Activated CD8-positive, alpha-beta T cell treated with anti-CD3 and anti-CD28 coated beads for 36 hours (primary cell): ENCODE results near the gene SEC16A. TPM values are rescaled to one million over a fixed set of nuclear protein-coding genes. Genes with fewer than 3 reads are reported as not detected.

Experiments used
- ATAC-seq: fragments of 200-7000 bp; cut with Tn5 transposase; one replicate; pipeline ENCODE4 v1.10.0; 2021; ENCODE audit warnings: mild to moderate bottlenecking, moderate library complexity
- CTCF ChIA-PET: fragments of 350-600 bp; sonication (Branson Sonifier 250); formaldehyde crosslinking; loops from one replicate; lab custom pipeline; 2021; ENCODE audit warnings: antibody characterized with exemption; lab: Charles Lee
- POLR2A ChIA-PET: fragments of 350-600 bp; sonication (Branson Sonifier 250); formaldehyde crosslinking; loops from one replicate; lab custom pipeline; 2021; ENCODE audit warnings: antibody characterized with exemption; lab: Charles Lee
- DNase-seq: peaks from one replicate; pipeline ENCODE4 v3.0.0-alpha.2; 2020
- H3K27ac Mint-ChIP-seq: one replicate; pipeline ENCODE4 v1.8.0; 2021; ENCODE audit warnings: mild to moderate bottlenecking, mixed read lengths
- H3K27me3 Mint-ChIP-seq: one replicate; pipeline ENCODE4 v1.8.0; 2021; ENCODE audit warnings: mixed read lengths
- H3K36me3 Mint-ChIP-seq: one replicate; pipeline ENCODE4 v1.8.0; 2021; ENCODE audit warnings: low read depth, mixed read lengths
- H3K4me1 Mint-ChIP-seq: one replicate; pipeline ENCODE4 v1.8.0; 2021; ENCODE audit warnings: low read depth, mixed read lengths
- H3K4me3 Mint-ChIP-seq: one replicate; pipeline ENCODE4 v1.8.0; 2021; ENCODE audit warnings: mild to moderate bottlenecking, moderate library complexity, mixed read lengths
- H3K9me3 Mint-ChIP-seq: one replicate; pipeline ENCODE4 v1.8.0; 2021; ENCODE audit warnings: mixed read lengths
- intact Hi-C: fragments of 100-400 bp; cut with micrococcal nuclease; formaldehyde crosslinking; loops from one replicate; pipeline ENCODE4 v1.10.0; 2022
- total RNA-seq, 2 experiments: library from RNA; stranded (reverse); gene quantifications; one replicate each; pipeline ENCODE4 v1.2.3, GENCODE V29; 2021
- TF ChIP-seq, protein P1 (sequence below): fragments of 200-600 bp; IDR thresholded peaks from one replicate; pipeline ENCODE4 v1.8.0; 2022; ENCODE audit warnings: antibody characterized with exemption, mild to moderate bottlenecking

SEC16A gene
- total RNA-seq, 2 experiments from 2014 or later = 67.9 to 69.8 TPM

DNA sequence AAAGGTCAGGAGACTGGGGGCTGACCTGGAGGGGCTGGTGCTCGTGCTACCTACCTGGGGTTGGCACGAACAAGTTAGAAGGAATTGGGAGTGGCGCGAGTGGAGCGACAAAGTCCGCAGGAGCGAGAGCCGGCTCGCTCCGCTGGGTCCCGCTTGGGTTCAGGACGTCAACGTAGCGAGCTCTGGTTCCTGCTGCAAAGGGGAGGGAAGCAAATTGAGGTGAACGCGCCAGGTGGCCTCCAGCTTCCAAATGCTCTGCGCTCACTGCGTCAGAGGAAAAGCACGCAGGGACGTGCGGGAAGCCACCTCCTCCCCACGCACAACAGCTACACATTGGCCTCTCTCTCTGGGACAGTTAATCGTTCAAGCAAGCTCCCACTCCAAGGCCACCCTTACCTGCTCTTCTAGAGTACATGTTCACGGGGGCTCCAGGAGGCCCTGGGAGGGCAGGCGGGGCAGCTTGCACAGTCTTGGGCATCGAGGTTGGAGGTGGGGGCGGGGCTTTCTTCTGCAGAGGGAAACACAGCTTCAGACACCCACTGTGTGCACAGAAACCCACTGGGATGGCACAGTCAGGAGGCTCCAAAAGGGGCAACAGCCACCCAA is 35.6 kb downstream of the SEC16A start:
- no peak for ATAC-seq
- intact Hi-C loops = no loop called here
- POLR2A ChIA-PET = interaction anchor here (1.0 kb wide), 1 partner anchor 8 kb away, joined by 3 read pairs; no protein-coding TSS in a partner anchor
- no peak for DNase-seq
- Mint-ChIP-seq H3K4me3 (no peak overlapping the region), H3K9me3 (no peaks in the 10 kb centered on the region), H3K4me1 (no peaks in the 10 kb centered on the region), H3K27me3 (no peaks in the 10 kb centered on the region), H3K36me3 (peaks cover 51% of the 10 kb centered on the region), H3K27ac (no peak overlapping the region)
- CTCF ChIA-PET = no interaction called here
- TF ChIP-seq, protein P1, sequence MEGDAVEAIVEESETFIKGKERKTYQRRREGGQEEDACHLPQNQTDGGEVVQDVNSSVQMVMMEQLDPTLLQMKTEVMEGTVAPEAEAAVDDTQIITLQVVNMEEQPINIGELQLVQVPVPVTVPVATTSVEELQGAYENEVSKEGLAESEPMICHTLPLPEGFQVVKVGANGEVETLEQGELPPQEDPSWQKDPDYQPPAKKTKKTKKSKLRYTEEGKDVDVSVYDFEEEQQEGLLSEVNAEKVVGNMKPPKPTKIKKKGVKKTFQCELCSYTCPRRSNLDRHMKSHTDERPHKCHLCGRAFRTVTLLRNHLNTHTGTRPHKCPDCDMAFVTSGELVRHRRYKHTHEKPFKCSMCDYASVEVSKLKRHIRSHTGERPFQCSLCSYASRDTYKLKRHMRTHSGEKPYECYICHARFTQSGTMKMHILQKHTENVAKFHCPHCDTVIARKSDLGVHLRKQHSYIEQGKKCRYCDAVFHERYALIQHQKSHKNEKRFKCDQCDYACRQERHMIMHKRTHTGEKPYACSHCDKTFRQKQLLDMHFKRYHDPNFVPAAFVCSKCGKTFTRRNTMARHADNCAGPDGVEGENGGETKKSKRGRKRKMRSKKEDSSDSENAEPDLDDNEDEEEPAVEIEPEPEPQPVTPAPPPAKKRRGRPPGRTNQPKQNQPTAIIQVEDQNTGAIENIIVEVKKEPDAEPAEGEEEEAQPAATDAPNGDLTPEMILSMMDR = no peak

DNA sequence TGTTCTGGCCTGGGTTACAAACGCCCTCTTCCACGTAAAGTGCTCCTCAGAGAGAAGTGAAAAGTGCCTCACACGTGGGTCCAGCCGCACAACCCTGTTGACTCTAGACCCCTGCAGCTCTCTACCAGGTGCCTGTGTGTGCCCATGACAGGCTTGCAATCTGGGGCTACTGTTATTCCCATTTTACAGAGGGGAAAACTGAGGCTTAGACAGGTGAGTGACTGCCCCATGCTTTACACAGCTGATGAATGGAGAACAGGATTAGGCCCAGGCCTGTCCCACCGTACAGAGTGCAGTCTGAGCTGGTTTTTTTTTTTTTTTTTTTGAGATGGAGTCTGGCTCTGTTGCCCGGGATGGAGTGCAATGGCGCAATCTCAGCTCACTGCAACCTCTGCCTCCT is 37.0 kb downstream of the SEC16A start:
- H3K27me3 Mint-ChIP-seq = no peaks in the 10 kb centered on the region
- ChIA-PET CTCF (interaction anchor here (1.3 kb wide), 1 partner anchor 42 kb away, joined by 4 read pairs; no protein-coding TSS in a partner anchor), POLR2A (interaction anchor here (0.8 to 1.0 kb wide), 3 partner anchors 11 to 124 kb away, joined by 3 read pairs; no protein-coding TSS in a partner anchor)
- no peak overlapping the region for H3K4me3 Mint-ChIP-seq
- DNase-seq = no peak
- no peak overlapping the region for H3K27ac Mint-ChIP-seq
- ATAC-seq = no peak
- H3K4me1 Mint-ChIP-seq = no peaks in the 10 kb centered on the region
- intact Hi-C loops = no loop called here
- peaks cover 45% of the 10 kb centered on the region for H3K36me3 Mint-ChIP-seq
- no peaks in the 10 kb centered on the region for H3K9me3 Mint-ChIP-seq
- TF ChIP-seq, protein P1 = no peak

DNA sequence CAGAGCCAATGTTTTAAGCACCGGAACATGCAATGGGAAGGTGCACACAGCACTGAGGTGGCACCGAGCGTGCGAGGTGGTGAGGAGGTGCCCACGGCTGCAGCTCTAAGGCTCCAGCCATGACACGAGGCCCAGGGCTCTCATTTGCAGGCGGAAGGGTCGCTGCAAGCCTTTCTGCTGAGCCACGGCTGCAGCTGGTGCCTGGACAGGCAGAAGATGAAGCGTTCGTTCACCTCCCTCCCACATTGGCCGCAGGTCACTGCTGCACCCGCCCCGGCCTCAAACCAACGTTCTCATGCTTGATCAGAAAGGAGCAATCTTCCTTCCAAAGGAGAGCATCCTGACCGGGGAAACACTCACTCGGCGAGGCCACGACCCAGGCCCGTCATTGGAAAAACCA is 38.7 kb downstream of the SEC16A start:
- ATAC-seq (no peak), DNase-seq (no peak)
- H3K9me3 Mint-ChIP-seq = no peaks in the 10 kb centered on the region
- peaks cover 36% of the 10 kb centered on the region for H3K36me3 Mint-ChIP-seq
- no peak overlapping the region for H3K4me3 Mint-ChIP-seq
- TF ChIP-seq, protein P1 = no peak
- intact Hi-C loops = no loop called here
- CTCF ChIA-PET = no interaction called here
- peaks cover 4% of the 10 kb centered on the region for H3K4me1 Mint-ChIP-seq
- no peak overlapping the region for H3K27ac Mint-ChIP-seq
- no peaks in the 10 kb centered on the region for H3K27me3 Mint-ChIP-seq
- POLR2A ChIA-PET = interaction anchor here (0.7 to 1.0 kb wide), 3 partner anchors 11 to 21 kb away, joined by 3 read pairs; no protein-coding TSS in a partner anchor

DNA sequence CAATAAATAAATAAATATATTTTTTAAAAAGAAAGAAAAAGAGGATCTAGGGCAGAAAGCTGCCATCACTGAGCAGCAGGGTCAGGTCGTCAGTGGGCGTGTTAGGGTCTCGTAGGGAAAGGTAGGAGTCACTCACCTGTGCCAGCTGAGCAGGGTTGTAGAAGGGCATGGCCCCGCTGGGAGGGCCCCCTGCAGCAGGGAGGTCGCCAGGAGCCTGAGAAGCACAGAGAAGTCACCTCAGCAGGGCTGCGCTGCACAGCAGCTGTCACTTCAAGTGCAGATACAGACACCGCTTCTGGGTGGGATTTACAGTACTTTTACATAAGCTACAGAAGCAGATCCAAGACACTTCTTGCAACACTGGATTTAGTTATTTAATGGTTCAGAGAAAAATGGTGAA is 39.2 kb downstream of the SEC16A start:
- TF ChIP-seq, protein P1 = no peak
- Mint-ChIP-seq H3K4me1 (peaks cover 4% of the 10 kb centered on the region), H3K27ac (no peak overlapping the region), H3K36me3 (peaks cover 34% of the 10 kb centered on the region), H3K27me3 (no peaks in the 10 kb centered on the region), H3K4me3 (no peak overlapping the region), H3K9me3 (no peaks in the 10 kb centered on the region)
- ChIA-PET CTCF (no interaction called here), POLR2A (interaction anchor here (0.7 to 1.3 kb wide), 5 partner anchors 11 to 188 kb away, joined by 3 read pairs; no protein-coding TSS in a partner anchor)
- DNase-seq (no peak), ATAC-seq (no peak)
- intact Hi-C loops = no loop called here

DNA sequence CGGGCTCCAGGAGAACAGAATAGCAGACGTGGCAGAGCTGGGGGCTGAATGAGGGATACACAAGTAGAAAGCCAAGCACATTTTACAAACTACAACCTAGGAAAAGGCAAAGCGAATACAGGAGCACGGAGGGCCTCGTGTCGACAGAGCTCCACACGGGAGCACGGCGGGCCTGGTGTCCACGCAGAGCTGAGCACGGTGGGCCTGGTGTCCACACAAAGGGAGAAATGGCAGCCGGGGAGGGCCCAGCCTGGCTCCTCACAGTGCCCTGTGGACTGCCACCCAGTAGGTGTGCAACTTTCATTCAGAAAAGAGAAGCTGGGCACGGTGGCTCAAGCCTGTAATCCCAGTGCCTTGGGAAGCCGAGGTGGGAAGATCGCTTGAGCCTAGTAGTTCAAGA is 39.8 kb downstream of the SEC16A start:
- Mint-ChIP-seq H3K4me3 (no peak overlapping the region), H3K36me3 (peaks cover 30% of the 10 kb centered on the region), H3K27ac (peak overlapping the region; percentile 1), H3K27me3 (no peaks in the 10 kb centered on the region), H3K4me1 (peaks cover 5% of the 10 kb centered on the region), H3K9me3 (no peaks in the 10 kb centered on the region)
- ChIA-PET CTCF (no interaction called here), POLR2A (interaction anchor here (0.9 to 1.3 kb wide), 5 partner anchors 12 to 189 kb away, joined by 3 read pairs; no protein-coding TSS in a partner anchor)
- DNase-seq (no peak), ATAC-seq (no peak)
- TF ChIP-seq, protein P1 = no peak
- intact Hi-C loops = no loop called here
